Astrocyte (in vitro differentiated cells and primary cell): ENCODE results near the gene ELAVL3.

ENCODE experiments used
- CTCF ChIP-seq: IDR thresholded peaks from 2 replicates; pipeline ENCODE4 v1.5.1; 2011; ENCODE audit warnings: low read depth, mild to moderate bottlenecking, inconsistent platforms, low read length, moderate library complexity; ENCODE audit not compliant: insufficient read depth
- EZH2 ChIP-seq: IDR thresholded peaks from 2 replicates; pipeline ENCODE4 v1.6.1; 2012; ENCODE audit warnings: mild to moderate bottlenecking, low read length, inconsistent platforms; ENCODE audit not compliant: insufficient read depth

- TF ChIP-seq CTCF (no peak), EZH2 (no peak)
Observed at GRCh38 chr19:11420429-11421370, 60.1 kb downstream of the ELAVL3 start.
